Right atrium auricular region (tissue), 2 donors: ENCODE results near the gene IGSF8. TPM values are rescaled to one million over a fixed set of nuclear protein-coding genes. Genes with fewer than 3 reads are reported as not detected.
"Not testable (repeated sequence)": the region's sequence is repeated elsewhere in the genome, so short reads cannot be mapped to it uniquely, and the experiment has no call there.

Experiments
- DNase-seq: peaks from one replicate; pipeline ENCODE4 v3.0.0-alpha.2; 2019; ENCODE audit warnings: low spot score
- H3K27ac ChIP-seq, 2 donors: fragments of 200-600 bp; sonication (generic); 1 replicate in 1 of 2; 2 replicates in 1 of 2; pipeline ENCODE4 v1.5.1; 2016 to 2019
- H3K27me3 ChIP-seq, 2 donors: fragments of 200-600 bp; sonication (generic); one replicate each; pipeline versions ENCODE4 v1.5.1 to v1.6.0; 2017 to 2019
- H3K36me3 ChIP-seq: fragments of 200-600 bp; sonication (generic); one replicate; pipeline ENCODE4 v1.5.1; 2016
- H3K4me1 ChIP-seq, 2 donors: fragments of 200-600 bp; sonication (generic); one replicate each; pipeline versions ENCODE4 v1.5.1 to v1.6.0; 2017 to 2019
- H3K4me3 ChIP-seq, 2 donors: fragments of 200-600 bp; sonication (generic); 1 replicate in 1 of 2; 2 replicates in 1 of 2; pipeline ENCODE4 v1.5.1; 2017 to 2019; ENCODE audit warnings: mild to moderate bottlenecking in 1 of 2, moderate library complexity in 1 of 2
- H3K9me3 ChIP-seq, 2 donors: fragments of 200-600 bp; sonication (generic); one replicate each; pipeline ENCODE4 v1.5.1; 2019
- total RNA-seq, 2 donors: library from RNA; depleted of rRNA; stranded (reverse); fragments of >200 nt; gene quantifications; one replicate each; pipeline ENCODE4 v1.1.0, GENCODE V29; 2016
- TF ChIP-seq, protein P1 (sequence below), 2 donors: fragments of 200-600 bp; sonication (generic); IDR thresholded peaks; one replicate each; pipeline ENCODE4 v1.5.1; 2019; ENCODE audit warnings: antibody characterized with exemption in 2 of 2

IGSF8 gene
- total RNA-seq, 2 donors from 2014 or later = 20.1 to 20.8 TPM

DNA sequence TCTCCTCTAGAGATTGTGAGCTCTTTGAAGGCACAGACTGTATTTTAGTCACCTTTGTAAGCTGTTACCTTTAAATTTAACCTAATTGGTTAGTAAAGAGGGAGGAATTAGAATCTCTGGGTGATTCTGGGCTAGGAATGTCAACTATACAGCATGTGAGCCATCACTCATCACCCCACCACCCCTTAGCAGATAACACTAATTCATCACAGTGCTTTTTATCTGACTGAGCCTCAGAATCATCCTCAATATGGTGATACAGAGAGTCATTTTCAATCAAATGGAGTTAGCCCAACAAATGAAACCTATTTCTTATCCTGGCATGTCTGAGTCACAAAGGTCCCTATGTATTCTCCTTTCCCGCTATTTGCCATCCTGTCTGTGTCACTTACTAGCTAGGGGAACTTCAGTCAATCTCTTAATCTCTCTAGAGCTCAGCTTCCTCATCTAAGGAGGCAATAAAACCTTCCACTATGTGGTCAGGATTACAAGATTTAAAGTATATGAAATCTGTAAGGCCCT is 41.7 kb downstream of the IGSF8 start:
- TF ChIP-seq, protein P1, sequence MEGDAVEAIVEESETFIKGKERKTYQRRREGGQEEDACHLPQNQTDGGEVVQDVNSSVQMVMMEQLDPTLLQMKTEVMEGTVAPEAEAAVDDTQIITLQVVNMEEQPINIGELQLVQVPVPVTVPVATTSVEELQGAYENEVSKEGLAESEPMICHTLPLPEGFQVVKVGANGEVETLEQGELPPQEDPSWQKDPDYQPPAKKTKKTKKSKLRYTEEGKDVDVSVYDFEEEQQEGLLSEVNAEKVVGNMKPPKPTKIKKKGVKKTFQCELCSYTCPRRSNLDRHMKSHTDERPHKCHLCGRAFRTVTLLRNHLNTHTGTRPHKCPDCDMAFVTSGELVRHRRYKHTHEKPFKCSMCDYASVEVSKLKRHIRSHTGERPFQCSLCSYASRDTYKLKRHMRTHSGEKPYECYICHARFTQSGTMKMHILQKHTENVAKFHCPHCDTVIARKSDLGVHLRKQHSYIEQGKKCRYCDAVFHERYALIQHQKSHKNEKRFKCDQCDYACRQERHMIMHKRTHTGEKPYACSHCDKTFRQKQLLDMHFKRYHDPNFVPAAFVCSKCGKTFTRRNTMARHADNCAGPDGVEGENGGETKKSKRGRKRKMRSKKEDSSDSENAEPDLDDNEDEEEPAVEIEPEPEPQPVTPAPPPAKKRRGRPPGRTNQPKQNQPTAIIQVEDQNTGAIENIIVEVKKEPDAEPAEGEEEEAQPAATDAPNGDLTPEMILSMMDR (IDR thresholded peaks at IDR 0.05) = no peak
- DNase-seq = no peak
- no peak overlapping the region for H3K4me3 ChIP-seq
- H3K36me3 ChIP-seq = no peaks in the 10 kb centered on the region
- no peaks in the 10 kb centered on the region for H3K4me1 ChIP-seq
- H3K27me3 ChIP-seq = no peaks in the 10 kb centered on the region
- no peaks in the 10 kb centered on the region for H3K9me3 ChIP-seq
- no peak overlapping the region for H3K27ac ChIP-seq

DNA sequence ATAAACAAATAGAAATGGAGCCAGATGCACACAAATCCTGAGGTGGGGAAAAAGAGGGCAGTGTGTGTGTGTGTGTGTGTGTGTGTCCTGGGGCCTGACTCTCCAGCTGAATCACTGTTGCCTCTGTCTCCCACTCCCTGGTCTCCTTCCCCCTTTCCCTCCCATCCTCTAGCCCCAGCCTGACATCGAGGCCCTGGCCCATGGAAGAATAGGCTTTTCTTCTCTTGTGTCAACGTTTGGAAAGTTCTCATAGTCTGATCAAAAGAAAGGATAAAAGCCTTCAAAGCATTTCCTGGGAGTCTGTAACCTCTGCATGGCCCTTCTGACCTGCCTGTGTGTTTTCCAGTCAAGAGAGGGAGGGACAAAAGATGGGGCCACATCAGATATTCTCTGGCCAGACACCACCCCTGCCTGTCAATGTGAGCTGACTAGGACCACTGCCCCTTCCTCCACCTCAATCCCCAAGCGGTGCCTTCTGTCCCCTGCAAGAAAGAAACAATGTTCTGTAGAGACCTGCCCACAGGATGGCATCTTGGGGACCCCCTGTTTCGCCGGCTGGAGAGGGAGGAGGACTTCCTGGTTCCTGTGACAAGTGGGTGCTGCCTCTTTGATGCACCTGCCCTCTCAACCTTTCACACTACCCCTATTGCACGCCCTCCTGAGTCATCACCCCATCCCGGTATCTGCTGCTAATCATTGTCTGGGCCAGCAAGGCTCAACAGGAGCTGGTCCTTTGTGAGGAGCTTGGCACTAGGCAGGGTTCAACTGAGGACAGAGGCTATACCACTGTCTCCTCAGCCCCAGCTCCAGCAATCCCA is 44.7 kb downstream of the IGSF8 start:
- H3K9me3 ChIP-seq = no peaks in the 10 kb centered on the region
- no peak overlapping the region for H3K27ac ChIP-seq
- H3K36me3 ChIP-seq = no peaks in the 10 kb centered on the region
- TF ChIP-seq, protein P1 (IDR thresholded peaks at IDR 0.05) = no peak
- no peaks in the 10 kb centered on the region for H3K27me3 ChIP-seq
- H3K4me3 ChIP-seq = no peak overlapping the region
- DNase-seq = no peak
- H3K4me1 ChIP-seq = no peaks in the 10 kb centered on the region

DNA sequence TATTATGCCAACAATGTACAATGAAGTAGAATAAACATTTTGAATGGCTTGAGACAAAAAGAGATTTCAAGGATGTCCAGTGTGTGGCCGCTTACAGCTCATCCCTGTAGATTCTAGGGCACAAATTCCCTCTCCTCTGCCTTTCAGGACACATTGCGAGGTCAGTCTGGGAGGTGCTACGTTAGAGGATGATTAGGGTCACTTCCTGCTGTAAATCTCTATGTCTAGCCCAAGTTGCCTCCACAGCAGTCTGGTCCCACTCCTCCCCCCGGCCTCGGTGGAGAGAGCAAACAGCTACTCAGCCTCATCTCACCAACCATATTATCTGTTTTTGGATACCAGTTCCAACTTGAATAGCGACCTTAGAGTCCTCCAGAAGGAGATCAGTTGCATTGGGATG is 45.5 kb downstream of the IGSF8 start:
- TF ChIP-seq, protein P1 (IDR thresholded peaks at IDR 0.05) = no peak
- no peak overlapping the region for H3K27ac ChIP-seq
- H3K27me3 ChIP-seq = no peaks in the 10 kb centered on the region
- no peak overlapping the region for H3K4me3 ChIP-seq
- no peaks in the 10 kb centered on the region for H3K36me3 ChIP-seq
- no peak for DNase-seq
- no peaks in the 10 kb centered on the region for H3K4me1 ChIP-seq
- no peaks in the 10 kb centered on the region for H3K9me3 ChIP-seq

DNA sequence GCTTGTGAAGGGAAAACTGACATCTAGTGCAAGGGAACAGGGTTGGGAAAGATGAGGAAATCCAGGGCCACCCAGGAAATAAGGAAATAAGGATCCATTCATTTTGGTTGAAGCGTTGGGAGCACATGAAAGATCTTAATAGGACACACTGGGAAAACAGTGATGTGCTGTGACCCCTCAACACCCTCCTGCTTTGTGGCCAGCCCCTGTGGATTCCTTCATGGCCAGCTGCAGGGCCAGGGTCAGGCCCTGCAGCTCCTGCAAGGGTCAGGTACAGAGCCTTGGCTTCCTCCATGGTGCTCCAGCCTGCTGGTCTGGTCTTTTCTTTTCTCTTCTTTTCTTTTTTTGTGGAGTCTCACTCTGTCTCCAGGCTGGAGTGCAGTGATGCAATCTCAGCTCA is 47.8 kb downstream of the IGSF8 start:
- TF ChIP-seq, protein P1 (IDR thresholded peaks at IDR 0.05) = no peak

DNA sequence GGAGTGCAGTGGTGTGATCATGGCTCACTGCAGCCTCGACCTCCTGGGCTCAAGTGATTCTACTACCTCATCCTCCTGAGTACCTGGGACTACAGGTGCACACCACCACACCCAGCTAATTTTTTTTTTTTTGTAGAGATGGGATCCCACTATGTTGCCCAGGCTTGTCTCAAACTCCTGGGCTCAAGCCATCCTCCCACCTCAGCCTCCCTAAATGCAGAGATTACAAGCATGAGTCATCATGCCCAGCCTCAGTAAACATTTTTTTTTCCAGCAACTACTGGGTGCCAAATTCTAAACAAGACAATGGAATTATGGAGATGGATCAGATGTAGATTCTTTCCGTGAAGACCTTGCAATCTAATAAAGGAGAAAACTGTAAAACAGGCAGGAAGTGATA is 48.2 kb downstream of the IGSF8 start:
- not testable (repeated sequence) for H3K9me3 ChIP-seq, H3K27me3 ChIP-seq, H3K4me3 ChIP-seq, H3K27ac ChIP-seq, H3K36me3 ChIP-seq, DNase-seq
- peaks cover 0 to 13% of the 10 kb centered on the region in 2 donors for H3K4me1 ChIP-seq

More for the DNA sequence above, 47.8 kb downstream of the IGSF8 start:
- H3K9me3 ChIP-seq = no peaks in the 10 kb centered on the region
- H3K27me3 ChIP-seq = no peaks in the 10 kb centered on the region
- H3K36me3 ChIP-seq = no peaks in the 10 kb centered on the region
- no peak for DNase-seq
- H3K27ac ChIP-seq = no peak overlapping the region
- peaks cover 0 to 13% of the 10 kb centered on the region in 2 donors for H3K4me1 ChIP-seq
- no peak overlapping the region for H3K4me3 ChIP-seq

DNA sequence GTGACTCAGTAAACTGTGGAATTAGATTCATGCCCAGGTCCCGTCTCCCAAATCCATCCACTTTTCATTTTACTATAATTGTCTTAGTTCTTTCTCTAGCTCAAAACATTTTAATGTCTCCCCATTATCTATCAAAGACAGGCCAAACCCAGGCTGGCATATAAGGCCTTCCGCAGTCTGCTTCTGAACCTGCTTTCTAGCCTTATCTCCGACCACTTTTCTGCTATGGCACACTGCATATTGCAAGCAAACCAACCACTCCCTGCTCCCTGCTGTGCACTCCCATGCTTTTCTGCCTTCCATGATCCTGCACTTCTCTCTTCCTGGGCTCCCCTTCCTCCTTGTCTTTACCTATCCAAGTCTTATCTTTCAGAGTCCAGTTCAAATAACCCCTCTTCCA is 49.3 kb downstream of the IGSF8 start:
- H3K27ac ChIP-seq = no peak overlapping the region
- no peaks in the 10 kb centered on the region for H3K27me3 ChIP-seq
- DNase-seq = no peak
- no peaks in the 10 kb centered on the region for H3K9me3 ChIP-seq
- H3K4me3 ChIP-seq = no peak overlapping the region
- H3K36me3 ChIP-seq = no peaks in the 10 kb centered on the region
- TF ChIP-seq, protein P1 (IDR thresholded peaks at IDR 0.05) = no peak
- peaks cover 0 to 13% of the 10 kb centered on the region in 2 donors for H3K4me1 ChIP-seq
